ENCODE results near the gene SYT5. TPM values are rescaled to one million over a fixed set of nuclear protein-coding genes. Genes with fewer than 3 reads are reported as not detected.
A peak's percentile ranks its signal among the peaks of the same experiment; 100 is the strongest.

The SYT5 gene
- total and polyA plus RNA-seq, 2 of the 13 experiments (the other 11 are each of a cell fraction or from before 2014, with no cell fraction given): not detected

GRCh38 chr19:55157064-55157908 is 22.8 kb downstream of the SYT5 start, which contains the start of gene TNNI3 (continued):
- TF ChIP-seq ZHX2 (IDR thresholded peaks at IDR 0.05; ENCODE audit: low read depth) (no peak), ZHX2 (CRISPR knock-in tag; IDR thresholded peaks at IDR 0.05; ENCODE audit: borderline replicate concordance) (no peak)

DNA sequence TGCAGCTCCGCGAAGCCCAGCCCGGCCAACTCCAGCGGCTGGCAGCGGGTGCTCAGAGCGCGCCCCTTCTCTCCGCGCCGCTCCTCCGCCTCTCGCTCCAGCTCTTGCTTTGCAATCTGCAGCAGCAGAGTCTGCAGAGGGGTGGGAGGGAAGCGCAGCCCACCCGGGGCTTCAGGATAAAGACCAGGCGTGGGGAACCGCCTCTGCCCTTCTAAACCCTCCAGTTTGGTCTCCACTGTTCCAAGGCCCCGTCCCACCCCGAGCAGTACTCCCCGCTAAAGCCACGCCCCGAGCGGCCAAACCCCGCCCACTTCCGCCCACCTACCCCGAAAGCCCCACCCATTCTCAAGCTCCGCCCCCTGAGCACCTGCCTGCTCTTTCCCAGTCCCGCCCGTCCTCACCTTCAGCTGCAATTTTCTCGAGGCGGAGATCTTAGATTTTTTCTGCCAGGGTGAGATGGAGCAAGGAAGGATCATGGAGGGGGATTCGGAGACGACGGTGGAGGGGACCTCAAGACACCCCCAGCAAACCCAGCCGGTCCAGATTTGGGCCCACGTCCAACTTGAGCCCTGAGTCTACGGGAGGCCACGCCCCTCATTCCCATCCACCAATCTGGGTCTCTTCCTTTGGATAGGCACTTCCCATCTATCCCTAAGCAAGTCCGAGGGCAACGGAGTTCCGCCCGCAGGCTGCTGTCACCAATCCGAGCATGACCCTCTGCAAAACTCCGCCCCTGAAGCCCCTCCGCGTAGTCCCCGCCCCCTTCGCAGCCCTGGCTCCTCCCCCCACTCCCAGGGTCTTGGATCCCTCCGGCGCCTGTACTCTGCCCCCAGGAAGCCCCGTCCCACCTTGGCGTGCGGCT is 23.7 kb downstream of the SYT5 start:
- no TSS peak for BruUV-seq (replicated peaks)
- no peaks in the 10 kb centered on the region for H3K36me3 ChIP-seq (replicated peaks in 1 of 2; ENCODE audit: control insufficient read depth in 1 of 2, insufficient read depth in 2 of 2, low read length in 2 of 2)
- intact Hi-C loops (cut with micrococcal nuclease; ENCODE audit: unreplicated experiment): no loop called here
- TF ChIP-seq MTA1 (CRISPR knock-in tag; IDR thresholded peaks at IDR 0.05; ENCODE audit: borderline replicate concordance) (0 out of 2 replicates have a peak, but pooled peaks have one; percentile 27), ZNF670 (CRISPR knock-in tag; IDR thresholded peaks at IDR 0.05; ENCODE audit: borderline replicate concordance) (0 out of 2 replicates have a peak, but pooled peaks have one; percentile 30), NRL (CRISPR knock-in tag; IDR thresholded peaks at IDR 0.05; ENCODE audit: borderline replicate concordance) (0 out of 2 replicates have a peak, but pooled peaks have one; percentile 34), MAX (IDR thresholded peaks at IDR 0.05) (peak; percentile 41; the same call in 1 of the 2 replicates), ZNF557 (CRISPR knock-in tag; IDR thresholded peaks at IDR 0.05) (no peak), ZNF484 (CRISPR knock-in tag; IDR thresholded peaks at IDR 0.05; ENCODE audit: borderline replicate concordance, low read depth) (no peak), GABPA (IDR thresholded peaks at IDR 0.05; ENCODE audit: low read depth, low read length) (no peak), GABPA (CRISPR knock-in tag; IDR thresholded peaks at IDR 0.05; ENCODE audit: low read depth) (peak; percentile 51), CSRNP2 (CRISPR knock-in tag; conservative IDR thresholded peaks at IDR 0.05; ENCODE audit: low read depth) (no peak), FOXM1 (CRISPR knock-in tag; IDR thresholded peaks at IDR 0.05) (no peak)

More for the DNA sequence above, 23.7 kb downstream of the SYT5 start:
- in situ Hi-C loops (cut with HindIII; ENCODE audit: extremely low pct_ligation_motif_present, low pct_unique_long_range_greater_than_20kb): no loop called here
- H3K4me3 ChIP-seq (replicated peaks in 1 of 3; ENCODE audit: insufficient read depth in 1 of 3, low read depth in 2 of 3, low read length in 3 of 3): peak overlapping the region; percentile 45 to 71 (median 51); a peak in 5 of 6 replicates
- no peaks in the 10 kb centered on the region for H3K79me2 ChIP-seq (ENCODE audit: insufficient read depth, low read length)
- FAIRE-seq (no peak), ATAC-seq (peak; percentile 54), DNase-seq (ENCODE audit: low spot score) (peak; percentile 64)
- POLR2A ChIA-PET: interaction anchor here (0.6 to 1.2 kb wide), 4 partner anchors 76 to 238 kb away, joined by 3 to 4 read pairs (median 4); partner anchors contain the start of gene PPP6R1
- CTCF ChIA-PET (ENCODE audit: low intra/inter-chr PET ratio, low total read pairs): no interaction called here
- peaks cover 8% of the 10 kb centered on the region for H3K9me3 ChIP-seq (ENCODE audit: low read length)
- no peaks in the 10 kb centered on the region for H4K20me1 ChIP-seq (ENCODE audit: insufficient read depth, low read length)
- peak overlapping the region; percentile 74 for H3K4me2 ChIP-seq (ENCODE audit: low read depth, low read length)
- H3K4me1 ChIP-seq (ENCODE audit: insufficient read depth, low read length): peaks cover 20% of the 10 kb centered on the region
- no peak overlapping the region for H3K27ac ChIP-seq (ENCODE audit: extremely low read length, insufficient read depth, low read length)
- H3K27me3 ChIP-seq (ENCODE audit: control insufficient read depth in 1 of 2, insufficient read depth in 2 of 2, low read length in 2 of 2): peaks cover 0 to 24% of the 10 kb centered on the region in 2 experiments; a peak in 2 of 5 replicates
- peak overlapping the region; percentile 46; the same call in 1 of the 2 replicates for H3K9ac ChIP-seq (ENCODE audit: insufficient read depth, low read depth, low read length)
- no peak overlapping the region for H2AFZ ChIP-seq (ENCODE audit: low read length)
- WGBS (ENCODE audit: low lambda C conversion rate): 5% methylated on average over 17 of the region's 52 CpGs
